Measurements from ENCODE around the gene TRIM8. TPM values are rescaled to one million over a fixed set of nuclear protein-coding genes. Genes with fewer than 3 reads are reported as not detected.

Gene TRIM8
- total and polyA plus RNA-seq, 9 of the 15 experiments (the other 6 are each of a cell fraction or from before 2014, with no cell fraction given), result 1.7 to 26.0 (median 9.1) TPM

DNA sequence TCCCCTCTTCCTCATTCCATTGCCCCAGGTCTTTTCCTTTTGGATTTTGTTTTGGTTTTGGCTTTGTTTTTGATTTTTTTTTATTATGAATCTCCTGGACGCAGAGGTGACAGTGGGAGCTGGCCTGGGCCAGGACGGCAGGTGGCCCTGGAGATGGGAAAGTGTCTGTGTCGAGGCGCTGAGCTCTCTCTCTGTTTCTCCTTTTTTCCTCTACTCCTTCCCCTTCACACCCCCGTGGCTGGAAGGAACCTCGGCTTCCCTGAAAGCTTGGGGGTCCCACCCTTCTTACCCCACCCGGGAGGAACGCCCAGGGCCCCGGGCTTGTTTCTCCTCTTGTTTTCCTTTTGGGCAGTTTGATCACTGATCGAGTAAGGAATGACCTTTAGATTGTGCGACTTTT, 13.2 kb downstream of the TRIM8 start:
- BruUV-seq (replicated peaks), result no TSS peak
- FAIRE-seq (no peak), ATAC-seq (no peak), DNase-seq (ENCODE audit: extremely low read depth in 1 of 4, low spot score in 3 of 4) (no peak)
- Histone ChIP-seq H3K36me3 (ENCODE audit: control insufficient read depth, insufficient read depth, low read length) (peaks cover 49% of the 10 kb centered on the region; the same call in 2 of the 3 replicates), H3K4me3 (no peak overlapping the region), H3K9ac (ENCODE audit: insufficient read depth in 1 of 2, low read depth in 2 of 2, low read length in 2 of 2) (no peak overlapping the region), H3K4me1 (replicated peaks in 1 of 2; ENCODE audit: control insufficient read depth in 2 of 2, insufficient read depth in 2 of 2, low read length in 2 of 2) (peaks cover 3 to 23% of the 10 kb centered on the region in 2 experiments; a peak in 3 of 5 replicates), H3K9me3 (replicated peaks; ENCODE audit: control insufficient read depth, insufficient read depth, low read depth, low read length) (no peaks in the 10 kb centered on the region), H3K27me3 (ENCODE audit: control insufficient read depth in 2 of 2, insufficient read depth in 2 of 2, low read length in 2 of 2) (no peaks in the 10 kb centered on the region), H2AFZ (ENCODE audit: low read depth, low read length) (no peak overlapping the region), H3K79me2 (ENCODE audit: control insufficient read depth, insufficient read depth, low read length) (peaks cover 6% of the 10 kb centered on the region; the same call in 2 of the 3 replicates), H3K9me1 (ENCODE audit: control insufficient read depth, insufficient read depth, low read length) (no peaks in the 10 kb centered on the region), H3K27ac (ENCODE audit: extremely low read depth, low read depth, low read length) (no peak overlapping the region), H3K4me2 (ENCODE audit: insufficient read depth, low read length) (no peak overlapping the region), H4K20me1 (replicated peaks; ENCODE audit: control insufficient read depth, insufficient read depth, low read length) (no peaks in the 10 kb centered on the region)
- TF ChIP-seq CHD1 (IDR thresholded peaks at IDR 0.05; ENCODE audit: low read length), result no peak
- TF ChIP-seq XRCC5 (IDR thresholded peaks at IDR 0.05; ENCODE audit: low read depth, low read length), result no peak
- TF ChIP-seq, protein P1, sequence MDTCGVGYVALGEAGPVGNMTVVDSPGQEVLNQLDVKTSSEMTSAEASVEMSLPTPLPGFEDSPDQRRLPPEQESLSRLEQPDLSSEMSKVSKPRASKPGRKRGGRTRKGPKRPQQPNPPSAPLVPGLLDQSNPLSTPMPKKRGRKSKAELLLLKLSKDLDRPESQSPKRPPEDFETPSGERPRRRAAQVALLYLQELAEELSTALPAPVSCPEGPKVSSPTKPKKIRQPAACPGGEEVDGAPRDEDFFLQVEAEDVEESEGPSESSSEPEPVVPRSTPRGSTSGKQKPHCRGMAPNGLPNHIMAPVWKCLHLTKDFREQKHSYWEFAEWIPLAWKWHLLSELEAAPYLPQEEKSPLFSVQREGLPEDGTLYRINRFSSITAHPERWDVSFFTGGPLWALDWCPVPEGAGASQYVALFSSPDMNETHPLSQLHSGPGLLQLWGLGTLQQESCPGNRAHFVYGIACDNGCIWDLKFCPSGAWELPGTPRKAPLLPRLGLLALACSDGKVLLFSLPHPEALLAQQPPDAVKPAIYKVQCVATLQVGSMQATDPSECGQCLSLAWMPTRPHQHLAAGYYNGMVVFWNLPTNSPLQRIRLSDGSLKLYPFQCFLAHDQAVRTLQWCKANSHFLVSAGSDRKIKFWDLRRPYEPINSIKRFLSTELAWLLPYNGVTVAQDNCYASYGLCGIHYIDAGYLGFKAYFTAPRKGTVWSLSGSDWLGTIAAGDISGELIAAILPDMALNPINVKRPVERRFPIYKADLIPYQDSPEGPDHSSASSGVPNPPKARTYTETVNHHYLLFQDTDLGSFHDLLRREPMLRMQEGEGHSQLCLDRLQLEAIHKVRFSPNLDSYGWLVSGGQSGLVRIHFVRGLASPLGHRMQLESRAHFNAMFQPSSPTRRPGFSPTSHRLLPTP (IDR thresholded peaks at IDR 0.05; ENCODE audit: borderline replicate concordance, extremely low read depth, insufficient read length), result no peak
- TF ChIP-seq FIP1L1 (IDR thresholded peaks at IDR 0.05; ENCODE audit: low read depth, low read length, poor library complexity, severe bottlenecking), result no peak
- TF ChIP-seq KDM5B (IDR thresholded peaks at IDR 0.05; ENCODE audit: insufficient replicate concordance, low read depth, low read length), result no peak
- TF ChIP-seq, protein P2, sequence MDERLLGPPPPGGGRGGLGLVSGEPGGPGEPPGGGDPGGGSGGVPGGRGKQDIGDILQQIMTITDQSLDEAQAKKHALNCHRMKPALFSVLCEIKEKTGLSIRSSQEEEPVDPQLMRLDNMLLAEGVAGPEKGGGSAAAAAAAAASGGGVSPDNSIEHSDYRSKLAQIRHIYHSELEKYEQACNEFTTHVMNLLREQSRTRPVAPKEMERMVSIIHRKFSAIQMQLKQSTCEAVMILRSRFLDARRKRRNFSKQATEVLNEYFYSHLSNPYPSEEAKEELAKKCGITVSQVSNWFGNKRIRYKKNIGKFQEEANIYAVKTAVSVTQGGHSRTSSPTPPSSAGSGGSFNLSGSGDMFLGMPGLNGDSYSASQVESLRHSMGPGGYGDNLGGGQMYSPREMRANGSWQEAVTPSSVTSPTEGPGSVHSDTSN (CRISPR knock-in tag; IDR thresholded peaks at IDR 0.05; ENCODE audit: low read depth), result no peak
- TF ChIP-seq, protein P2 (tag; conservative IDR thresholded peaks at IDR 0.05; ENCODE audit: low read depth), result no peak
- TF ChIP-seq SMAD1 (IDR thresholded peaks at IDR 0.05; ENCODE audit: low read depth, low read length, partially characterized antibody), result no peak
- TF ChIP-seq, protein P3, sequence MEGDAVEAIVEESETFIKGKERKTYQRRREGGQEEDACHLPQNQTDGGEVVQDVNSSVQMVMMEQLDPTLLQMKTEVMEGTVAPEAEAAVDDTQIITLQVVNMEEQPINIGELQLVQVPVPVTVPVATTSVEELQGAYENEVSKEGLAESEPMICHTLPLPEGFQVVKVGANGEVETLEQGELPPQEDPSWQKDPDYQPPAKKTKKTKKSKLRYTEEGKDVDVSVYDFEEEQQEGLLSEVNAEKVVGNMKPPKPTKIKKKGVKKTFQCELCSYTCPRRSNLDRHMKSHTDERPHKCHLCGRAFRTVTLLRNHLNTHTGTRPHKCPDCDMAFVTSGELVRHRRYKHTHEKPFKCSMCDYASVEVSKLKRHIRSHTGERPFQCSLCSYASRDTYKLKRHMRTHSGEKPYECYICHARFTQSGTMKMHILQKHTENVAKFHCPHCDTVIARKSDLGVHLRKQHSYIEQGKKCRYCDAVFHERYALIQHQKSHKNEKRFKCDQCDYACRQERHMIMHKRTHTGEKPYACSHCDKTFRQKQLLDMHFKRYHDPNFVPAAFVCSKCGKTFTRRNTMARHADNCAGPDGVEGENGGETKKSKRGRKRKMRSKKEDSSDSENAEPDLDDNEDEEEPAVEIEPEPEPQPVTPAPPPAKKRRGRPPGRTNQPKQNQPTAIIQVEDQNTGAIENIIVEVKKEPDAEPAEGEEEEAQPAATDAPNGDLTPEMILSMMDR (IDR thresholded peaks at IDR 0.05 in 2 of 3, conservative IDR thresholded peaks at IDR 0.05 in 1 of 3; ENCODE audit: insufficient read depth in 2 of 3, low read depth in 1 of 3, low read length in 3 of 3), result no peak
- TF ChIP-seq CHD2 (IDR thresholded peaks at IDR 0.05; ENCODE audit: low read depth, low read length), result no peak
- 77% methylated on average over 5 of the region's 11 CpGs for WGBS (ENCODE audit: insufficient coverage, low coverage, missing lambda C conversion rate)
- in situ Hi-C loops (cut with MboI) (no loop called here), intact Hi-C loops (cut with micrococcal nuclease) (no loop called here)
- ChIA-PET CTCF (ENCODE audit: low intra/inter-chr PET ratio) (no interaction called here), POLR2A (interaction anchor here (0.9 to 7.3 kb wide), 2 partner anchors 9 to 11 kb away, joined by 3 to 60 read pairs; partner anchors contain the start of gene TRIM8)
